ENCODE measurements around the gene VRTN.

VRTN gene

DNA sequence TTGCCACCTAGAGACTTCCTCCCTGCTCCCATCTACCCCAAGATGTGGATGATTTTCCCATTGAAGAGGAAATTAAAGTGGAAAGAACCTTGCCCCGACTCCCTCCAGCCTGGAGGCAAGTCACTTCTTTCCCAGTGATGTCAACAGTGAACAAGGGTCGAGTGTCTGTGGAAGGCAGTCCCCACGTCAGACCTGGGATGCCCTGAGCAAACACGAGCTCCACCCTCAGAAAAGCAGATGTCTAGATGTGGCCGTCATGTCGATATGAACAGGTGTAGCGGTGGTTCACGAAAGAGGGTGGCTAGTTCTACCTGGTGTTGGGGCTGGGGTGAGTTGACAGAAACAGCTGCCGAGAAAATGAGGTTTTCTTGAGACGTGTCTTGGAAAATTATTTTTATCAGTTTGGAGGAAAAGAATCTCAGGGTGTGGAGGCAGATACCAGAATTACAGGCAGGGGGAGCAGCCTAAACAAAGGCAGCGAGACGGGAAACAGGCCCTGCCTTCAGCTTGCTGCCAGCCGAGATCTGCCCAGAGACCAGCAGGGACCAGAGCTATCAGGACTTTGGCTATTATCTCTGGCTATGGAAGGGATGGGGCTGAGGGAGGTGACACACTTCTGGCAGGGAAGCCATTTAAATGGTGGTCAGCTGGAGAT lies 51.9 kb downstream of the VRTN start:
- DNase-seq = no peak

- no peak for DNase-seq
Measured at GRCh38 chr14:74400919-74401503, 52.7 kb downstream of the VRTN start.

DNA sequence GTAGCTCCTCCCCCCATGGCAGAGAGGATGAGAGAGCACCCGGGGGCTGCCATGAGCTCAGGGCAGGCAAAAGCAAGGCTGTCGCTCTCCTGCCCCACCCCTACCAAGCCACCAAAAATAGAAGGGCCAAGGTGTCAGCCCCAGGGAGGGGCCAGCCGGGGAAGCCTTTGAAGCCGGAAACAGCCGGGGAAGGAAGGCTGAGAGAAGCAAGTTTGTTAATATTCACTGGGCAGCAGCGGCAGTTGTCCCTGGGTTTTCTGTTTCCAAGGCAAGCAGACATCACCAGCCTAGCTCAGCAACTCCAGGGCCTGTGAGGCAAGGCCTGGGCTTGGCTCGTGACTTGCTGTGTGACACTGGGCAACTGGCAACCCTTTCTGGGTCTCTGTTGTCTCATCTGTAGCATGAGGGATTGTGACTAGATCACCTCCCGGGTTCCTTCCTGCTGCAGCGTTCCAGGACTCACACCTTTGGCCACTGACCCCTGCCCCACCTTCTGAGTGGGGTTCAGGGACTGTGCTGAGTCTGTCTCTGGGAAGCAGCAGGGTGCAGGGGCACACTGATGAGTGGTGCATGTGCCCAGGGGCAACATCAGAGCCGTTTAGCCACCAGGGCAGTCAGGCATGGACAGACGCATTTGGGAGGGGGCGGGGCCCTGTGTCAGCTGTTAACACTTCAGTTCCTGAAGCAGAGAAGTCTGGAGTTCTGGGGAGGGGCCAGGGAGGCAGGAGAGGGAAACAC lies 53.4 kb downstream of the VRTN start:
- no peak for DNase-seq

- no peak for DNase-seq
Measured at GRCh38 chr14:74402401-74403251, 54.4 kb downstream of the VRTN start.

DNA sequence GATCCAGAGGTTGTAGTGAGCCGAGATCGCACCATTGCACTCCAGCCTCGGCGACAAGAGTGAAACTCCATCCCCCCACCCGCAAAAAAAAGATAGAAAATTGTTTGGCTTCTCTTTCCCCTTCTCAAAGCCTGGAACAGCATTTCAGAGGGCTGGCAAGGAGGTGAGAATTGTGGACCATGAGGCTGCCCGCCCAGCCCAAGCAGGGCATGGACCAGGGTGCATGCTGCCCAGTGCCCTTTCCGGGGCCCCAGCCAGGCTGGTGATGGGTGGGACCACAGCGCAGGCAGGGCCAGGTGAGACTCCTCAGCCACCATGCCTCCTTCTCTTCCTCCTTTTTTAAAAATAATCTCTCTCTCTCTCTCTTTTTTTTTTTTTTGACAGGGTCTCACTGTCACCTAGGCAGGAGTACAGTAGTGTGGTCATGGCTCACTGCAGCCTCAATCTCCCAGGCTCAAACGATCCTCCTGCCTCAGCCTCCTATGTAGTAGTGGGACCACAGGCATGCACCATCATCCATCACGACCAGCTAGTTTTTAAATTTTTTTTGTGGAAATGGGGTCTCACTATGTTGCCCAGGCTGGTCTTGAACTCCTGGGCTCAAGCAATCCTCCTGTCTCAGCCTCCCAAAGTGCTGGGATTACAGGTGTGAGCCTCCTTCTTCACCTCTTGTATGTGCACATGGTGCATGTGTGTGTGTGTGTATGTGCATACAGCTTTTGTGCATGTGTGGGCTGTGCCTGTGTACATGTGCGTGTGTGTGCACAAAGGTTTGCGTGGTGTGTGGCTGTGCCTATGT lies 55.5 kb downstream of the VRTN start:
- DNase-seq = no peak

DNA sequence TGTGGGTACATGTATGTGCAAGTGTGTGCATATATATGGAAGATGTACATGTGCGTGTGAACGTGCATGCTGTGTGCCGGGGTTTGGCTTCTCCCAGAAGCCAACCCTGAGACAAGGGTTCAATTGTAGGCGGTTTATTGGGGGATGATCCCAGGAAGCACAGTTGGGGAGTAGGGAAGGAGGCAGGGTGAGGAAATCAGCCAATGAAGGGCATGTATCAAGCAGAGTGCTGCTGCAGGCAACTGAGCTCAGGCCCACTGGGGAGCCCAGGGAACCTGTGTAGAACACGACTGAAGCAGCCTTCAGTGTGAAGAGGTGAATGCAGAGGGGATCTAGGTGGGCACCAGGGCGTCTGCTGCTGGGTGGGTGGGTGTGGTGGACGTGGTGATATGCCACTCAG lies 56.2 kb downstream of the VRTN start:
- no peak for DNase-seq

- no peak for DNase-seq
Measured at GRCh38 chr14:74405663-74406062, 57.4 kb downstream of the VRTN start.

GRCh38 chr14:74407021-74407800 lies 58.9 kb downstream of the VRTN start:
- DNase-seq = no peak

DNA sequence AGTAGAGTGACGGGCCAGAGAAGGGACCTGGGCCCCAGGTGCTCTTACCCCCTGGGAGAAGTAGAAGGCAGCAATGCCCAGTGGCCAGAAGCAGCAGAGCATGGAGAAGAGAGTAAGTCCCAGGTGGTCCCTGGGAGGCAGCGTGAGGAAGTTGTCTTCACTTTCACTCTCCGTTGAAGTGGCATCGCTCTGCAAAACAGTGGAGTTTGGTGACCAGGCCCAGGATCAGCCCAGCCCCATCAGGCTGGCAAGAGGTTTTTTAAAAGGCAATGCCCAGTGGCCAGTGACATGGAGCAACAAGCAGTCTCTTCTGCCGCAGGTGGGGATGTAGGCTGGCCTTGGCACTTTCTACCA lies 59.5 kb downstream of the VRTN start:
- no peak for DNase-seq

DNA sequence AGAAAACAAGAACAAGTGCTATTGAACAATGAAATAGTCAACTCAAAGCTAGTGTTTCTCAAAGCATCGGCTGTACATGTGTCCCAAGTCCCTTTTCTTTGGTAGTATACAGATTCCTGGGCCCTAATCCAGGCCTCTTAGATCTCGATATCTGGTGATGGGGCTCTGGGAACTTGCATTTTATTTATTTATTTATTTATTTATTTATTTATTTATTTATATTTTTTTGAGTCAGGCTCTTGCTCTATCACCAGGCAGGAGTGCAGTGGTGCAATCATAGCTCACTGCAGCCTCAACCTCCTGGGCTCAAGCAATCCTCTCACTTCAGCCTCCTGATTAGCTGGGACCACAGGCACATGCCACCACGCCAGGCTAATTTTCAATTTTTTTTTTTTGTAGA lies 60.6 kb downstream of the VRTN start:
- no peak for DNase-seq

GRCh38 chr14:74409441-74409840 lies 61.2 kb downstream of the VRTN start:
- no peak for DNase-seq

All from NCI-H1436 treated with DMSO at 0.1 percent for 48 hours (cell line).